Stimulated activated CD8-positive, alpha-beta memory T cell treated with anti-CD3 and anti-CD28 coated beads, Interleukin-4, amount 100 ng/mL, for 1 hour (primary cell): ENCODE measurements around the gene CTNNBL1.
"Not testable (repeated sequence)": the region's sequence is repeated elsewhere in the genome, so short reads cannot be mapped to it uniquely, and the experiment has no call there.

Source experiments
- DNase-seq, 2 donors: peaks; one replicate each; pipeline ENCODE4 v3.0.0-alpha.2; 2020; ENCODE audit warnings: low read depth in 2 of 2, low spot score in 1 of 2

Gene CTNNBL1

GRCh38 chr20:37693635-37694626, at the start of gene CTNNBL1:
TSS of gene CTNNBL1 (plus strand) at chr20:37694030. CDS start at chr20:37694123, 93 bp downstream.
- peak; percentile 84 to 93 for DNase-seq

- DNase-seq, result no peak
Observed at GRCh38 chr20:37644605-37645004, 49.2 kb upstream of the CTNNBL1 start.

- DNase-seq, result no peak
Observed at GRCh38 chr20:37647946-37648345, 45.9 kb upstream of the CTNNBL1 start.

GRCh38 chr20:37649017-37649416, 44.8 kb upstream of the CTNNBL1 start:
- no peak for DNase-seq

- no peak for DNase-seq
Observed at GRCh38 chr20:37649676-37650370, 44.0 kb upstream of the CTNNBL1 start.

DNA sequence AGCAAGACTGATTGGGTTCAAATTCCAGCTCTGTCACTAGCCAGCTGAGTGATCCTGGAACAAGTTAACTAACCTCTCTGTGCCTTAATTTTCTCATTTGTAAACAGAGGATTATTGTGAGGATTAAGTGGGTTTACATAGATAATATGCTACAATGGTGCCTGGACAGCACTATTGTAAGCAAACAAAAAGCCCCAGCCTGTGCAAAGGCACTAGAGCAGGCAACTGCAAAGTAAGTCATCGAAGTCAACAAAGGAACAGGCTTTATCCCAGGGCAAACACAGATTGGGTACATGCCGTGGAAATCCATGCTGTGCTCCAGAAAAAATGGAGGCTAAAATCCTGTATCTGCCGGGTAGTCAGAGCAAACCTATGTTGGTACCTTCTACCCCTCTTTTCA, 43.2 kb upstream of the CTNNBL1 start:
- DNase-seq, result no peak

- no peak for DNase-seq
Observed at GRCh38 chr20:37651932-37652331, 41.9 kb upstream of the CTNNBL1 start.

- no peak for DNase-seq
Observed at GRCh38 chr20:37656945-37657344, 36.9 kb upstream of the CTNNBL1 start.

DNA sequence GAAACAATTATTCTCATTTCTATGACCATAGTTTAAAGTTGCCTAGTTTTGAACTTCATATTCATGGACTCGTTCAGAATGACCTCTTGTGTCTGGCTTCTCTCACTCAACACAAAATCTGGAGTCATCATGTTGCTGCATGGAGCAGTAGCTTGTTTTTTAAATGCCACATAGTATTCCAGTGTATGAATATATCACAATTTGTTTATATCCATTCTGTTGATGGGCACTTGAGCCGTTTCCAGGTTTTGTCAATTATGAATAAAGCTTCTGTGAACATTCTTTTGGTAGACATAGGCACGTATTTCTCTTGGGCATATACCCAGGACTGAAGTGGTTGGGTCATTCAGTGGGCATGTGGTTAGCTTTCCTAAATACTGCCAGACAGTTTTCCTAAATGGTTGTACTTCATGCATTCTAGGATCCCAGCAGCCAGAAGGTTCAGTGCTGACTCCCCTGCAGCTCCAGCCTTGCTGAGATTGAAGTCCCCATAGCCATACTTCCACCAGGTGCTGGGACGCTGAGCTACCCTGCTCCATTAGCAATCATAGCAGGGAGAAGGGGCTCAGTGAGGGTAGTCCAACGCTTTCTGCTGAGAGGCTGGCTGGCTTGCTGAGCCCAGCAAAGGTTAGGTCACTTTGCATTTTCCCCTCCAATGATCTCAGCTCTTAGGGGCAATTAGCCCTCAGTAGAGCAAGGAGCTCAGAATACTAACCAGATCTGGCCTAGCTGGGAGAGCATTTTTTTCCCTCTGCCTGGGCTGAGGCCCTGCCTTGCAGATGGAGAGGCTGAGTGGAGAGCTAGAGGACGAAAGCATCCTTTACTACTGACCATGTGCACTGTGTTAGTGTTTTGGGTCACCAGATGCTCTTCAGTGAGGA, 35.7 kb upstream of the CTNNBL1 start:
- no peak for DNase-seq

DNA sequence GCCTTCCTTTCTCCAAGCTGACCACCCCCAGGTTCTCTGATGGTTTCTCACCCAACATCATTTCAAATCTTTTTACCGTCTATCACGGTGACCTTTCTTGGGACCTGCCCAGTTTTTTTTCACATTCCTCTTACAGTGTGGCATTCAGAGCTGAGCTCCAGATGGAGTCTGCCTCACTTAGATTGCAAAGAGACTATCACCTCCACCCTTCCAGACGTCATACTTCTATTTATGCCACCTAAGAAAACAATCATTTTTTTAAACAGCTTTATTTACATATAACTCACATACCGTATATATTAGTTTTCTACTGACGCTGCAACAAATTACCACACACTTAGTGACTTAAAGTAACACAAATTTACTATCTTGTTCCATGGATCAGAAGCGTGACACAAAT, 32.3 kb upstream of the CTNNBL1 start:
- no peak for DNase-seq

DNA sequence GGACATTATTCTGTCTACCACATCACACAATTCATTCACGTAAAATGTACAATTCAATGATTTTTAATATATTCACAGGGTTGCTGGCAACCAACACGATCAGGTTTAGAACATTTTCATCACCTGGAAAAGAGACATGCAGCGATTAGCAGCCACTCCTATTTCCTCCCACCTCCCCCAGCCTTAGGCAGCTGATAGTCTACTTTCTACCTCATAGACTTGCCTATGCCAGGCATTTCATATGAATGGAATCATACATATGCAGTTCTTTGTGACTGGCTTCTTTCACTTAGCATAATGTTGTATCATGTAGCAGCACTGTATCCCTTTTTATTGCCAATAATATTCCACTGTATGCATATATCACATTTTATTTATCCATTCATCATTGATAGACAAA, 31.5 kb upstream of the CTNNBL1 start:
- DNase-seq, result no peak

DNA sequence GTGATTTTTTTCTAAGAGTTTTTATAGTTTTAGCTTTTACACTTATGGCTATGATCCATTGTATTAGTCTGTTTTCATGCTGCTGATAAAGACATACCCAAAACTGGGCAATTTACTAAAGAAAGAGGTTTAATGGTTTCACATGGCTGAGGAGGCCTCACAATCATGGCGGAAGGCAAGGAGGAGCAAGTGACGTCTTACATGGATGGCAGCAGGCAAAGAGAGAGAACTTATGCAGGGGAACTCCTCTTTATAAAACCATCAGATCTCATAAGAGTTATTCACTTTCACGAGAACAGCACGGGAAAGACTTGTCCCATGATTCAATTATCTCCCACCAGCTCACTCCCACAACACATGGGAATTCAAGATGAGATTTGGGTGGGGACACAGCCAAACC, 29.2 kb upstream of the CTNNBL1 start:
- not testable (repeated sequence) for DNase-seq

GRCh38 chr20:37668166-37668565, 25.7 kb upstream of the CTNNBL1 start:
- no peak for DNase-seq

- DNase-seq, result no peak
Observed at GRCh38 chr20:37669062-37669772, 24.6 kb upstream of the CTNNBL1 start.

DNA sequence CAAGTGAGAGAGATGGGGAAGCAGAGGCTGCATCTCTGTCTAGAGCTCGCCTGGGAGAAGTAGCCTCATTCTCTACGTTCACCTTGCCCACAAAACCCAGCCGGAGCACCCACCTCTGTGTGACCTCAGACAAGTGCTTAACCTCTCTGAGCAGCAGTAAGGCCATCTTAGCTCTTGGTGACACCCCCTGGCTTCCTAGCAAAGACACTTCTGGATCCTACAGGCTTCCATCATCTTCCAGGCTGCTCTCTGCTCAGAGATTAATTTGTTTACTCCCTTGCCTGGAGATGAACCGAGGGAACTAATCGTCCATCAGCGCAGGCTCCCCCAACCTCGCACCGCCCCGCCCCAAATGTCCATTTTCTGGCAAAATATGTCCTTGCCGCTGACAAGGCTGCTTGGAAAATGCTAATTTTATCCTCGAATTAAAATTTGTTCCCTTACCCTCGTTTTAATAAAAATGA, 24.0 kb upstream of the CTNNBL1 start:
- DNase-seq, result no peak

DNA sequence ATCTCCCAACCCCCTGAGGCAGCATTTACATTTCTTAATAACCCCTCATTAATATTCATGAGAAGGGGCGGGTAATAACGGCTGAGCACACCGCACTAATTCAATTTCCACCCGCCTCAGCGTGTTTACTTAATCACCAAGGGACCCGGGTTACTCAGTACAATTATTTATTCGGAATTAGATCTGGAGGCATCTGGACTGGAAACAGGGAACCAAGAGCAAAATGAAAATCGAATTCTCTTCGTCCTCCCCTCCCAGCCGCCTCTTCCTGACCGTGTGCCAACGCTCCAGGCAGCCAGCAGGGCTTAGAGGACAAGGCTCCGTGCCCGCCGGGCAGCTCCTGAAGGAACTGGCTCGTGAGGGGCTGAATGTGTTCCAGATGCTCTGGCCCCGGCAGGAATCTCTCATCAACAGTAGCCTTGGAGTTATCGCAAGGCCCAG, 23.5 kb upstream of the CTNNBL1 start:
- DNase-seq, result no peak

DNA sequence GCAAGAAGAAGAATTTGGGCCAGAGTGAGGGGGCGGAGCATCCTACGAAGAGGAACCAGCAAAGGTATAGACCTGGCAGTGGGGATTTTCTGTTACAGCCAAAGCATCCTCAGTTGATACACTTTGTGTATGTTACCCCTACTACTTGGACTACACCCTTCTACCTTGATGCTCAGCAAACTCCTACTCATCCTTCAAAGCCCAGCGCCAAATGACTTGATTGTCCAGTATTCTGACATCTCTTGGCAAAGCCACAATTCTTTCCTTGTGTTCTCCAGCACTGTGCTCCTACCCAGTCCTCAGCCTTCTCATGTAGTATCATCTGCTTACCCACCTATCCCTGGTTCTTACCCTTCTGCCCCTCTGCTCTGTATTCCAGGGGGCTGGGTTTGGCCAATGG, 21.7 kb upstream of the CTNNBL1 start:
- no peak for DNase-seq

- no peak for DNase-seq
Observed at GRCh38 chr20:37673444-37673843, 20.4 kb upstream of the CTNNBL1 start.

DNA sequence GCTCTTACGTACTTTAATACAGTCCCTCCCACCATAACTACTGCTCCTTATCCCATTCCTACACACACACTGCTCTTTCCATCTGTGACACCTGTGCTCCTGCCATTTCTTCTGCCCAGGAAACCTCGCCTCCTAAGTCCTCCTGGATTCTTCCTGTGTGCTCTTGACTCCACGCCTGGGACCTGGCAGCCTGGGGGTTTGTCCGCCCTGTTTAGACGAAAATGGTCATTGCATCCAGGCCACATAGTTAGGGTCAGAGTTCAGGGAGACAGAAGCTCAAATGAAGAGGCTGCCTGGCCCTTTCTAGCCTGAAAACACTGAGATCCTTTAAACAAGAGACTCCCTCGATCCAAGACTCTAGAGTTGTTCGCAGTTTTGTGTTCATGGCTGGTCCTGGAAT, 17.4 kb upstream of the CTNNBL1 start:
- DNase-seq, result no peak
